ENCODE results near the gene RHBG. TPM values are rescaled to one million over a fixed set of nuclear protein-coding genes. Genes with fewer than 3 reads are reported as not detected.

RHBG gene
- total and polyA plus RNA-seq, 2 donors (not counting 3 experiments of a cell fraction or from before 2014, with no cell fraction given): not detected

- dilution Hi-C loops (cut with MboI; ENCODE audit: extremely low pct_ligation_motif_present, low sequenced_read_pairs) (no loop called here), intact Hi-C loops (cut with micrococcal nuclease) (no loop called here)
- BruUV-seq (replicated peaks): no TSS peak
- no peaks in the 10 kb centered on the region for H3K4me1 ChIP-seq (ENCODE audit: control insufficient read depth, extremely low read depth, insufficient read depth, low read length)
- no peak overlapping the region for H3K9ac ChIP-seq (replicated peaks; ENCODE audit: extremely low read depth, insufficient read depth, low read length)
- H4K20me1 ChIP-seq (replicated peaks; ENCODE audit: control insufficient read depth, extremely low read depth, insufficient read depth, low read length): no peaks in the 10 kb centered on the region
- H2AFZ ChIP-seq (ENCODE audit: low read depth, low read length): no peak overlapping the region
- no peaks in the 10 kb centered on the region for H3K79me2 ChIP-seq (ENCODE audit: control insufficient read depth, insufficient read depth, low read length)
- H3K27ac ChIP-seq (ENCODE audit: insufficient read depth, low read depth, low read length): no peak overlapping the region
- POLR2A ChIA-PET: no interaction called here
- H3K4me3 ChIP-seq (replicated peaks in 1 of 3; ENCODE audit: insufficient read depth in 1 of 3, low read depth in 1 of 3, low read length in 3 of 3): no peak overlapping the region
- peaks cover 14 to 19% of the 10 kb centered on the region in 2 experiments for H3K27me3 ChIP-seq (ENCODE audit: control insufficient read depth in 2 of 2, insufficient read depth in 2 of 2, low read length in 2 of 2)
- DNase-seq (ENCODE audit: low read depth, low spot score) (peak; percentile 20), FAIRE-seq (no peak)
- H3K4me2 ChIP-seq (ENCODE audit: insufficient read depth, low read length): no peak overlapping the region
- TF ChIP-seq MYC (IDR thresholded peaks at IDR 0.05; ENCODE audit: low read depth, low read length) (no peak), CTCF (IDR thresholded peaks at IDR 0.05; ENCODE audit: extremely low read depth in 1 of 2, insufficient read depth in 1 of 2, low read depth in 1 of 2, low read length in 2 of 2) (peak in 1 of 2 donors; percentile 18)
- no peaks in the 10 kb centered on the region for H3K9me1 ChIP-seq (replicated peaks; ENCODE audit: control insufficient read depth, extremely low read depth, insufficient read depth, low read length)
- CTCF ChIA-PET: interaction anchor here (1.0 to 10.2 kb wide), 11 partner anchors 10 to 86 kb away, joined by 3 to 96 read pairs (median 4); partner anchors contain the start of genes CCT3 and TSACC
- H3K36me3 ChIP-seq (ENCODE audit: control insufficient read depth in 2 of 2, extremely low read depth in 1 of 2, insufficient read depth in 2 of 2, low read length in 2 of 2): no peaks in the 10 kb centered on the region
- no peaks in the 10 kb centered on the region for H3K9me3 ChIP-seq (replicated peaks; ENCODE audit: control insufficient read depth, insufficient read depth, low read length)
These were observed 9.0 kb upstream of the RHBG start for GRCh38 chr1:156359973-156360372.

- H3K4me1 ChIP-seq (ENCODE audit: control insufficient read depth, extremely low read depth, insufficient read depth, low read length): no peaks in the 10 kb centered on the region
- no TSS peak for BruUV-seq (replicated peaks)
- peaks cover 16 to 19% of the 10 kb centered on the region in 2 experiments for H3K27me3 ChIP-seq (ENCODE audit: control insufficient read depth in 2 of 2, insufficient read depth in 2 of 2, low read length in 2 of 2)
- no peak overlapping the region for H3K4me2 ChIP-seq (ENCODE audit: insufficient read depth, low read length)
- no peak overlapping the region for H3K4me3 ChIP-seq (replicated peaks in 1 of 3; ENCODE audit: insufficient read depth in 1 of 3, low read depth in 1 of 3, low read length in 3 of 3)
- POLR2A ChIA-PET: no interaction called here
- H3K79me2 ChIP-seq (ENCODE audit: control insufficient read depth, insufficient read depth, low read length): no peaks in the 10 kb centered on the region
- FAIRE-seq (no peak), DNase-seq (ENCODE audit: low read depth, low spot score) (no peak)
- H3K36me3 ChIP-seq (ENCODE audit: control insufficient read depth in 2 of 2, extremely low read depth in 1 of 2, insufficient read depth in 2 of 2, low read length in 2 of 2): no peaks in the 10 kb centered on the region
- intact Hi-C loops (cut with micrococcal nuclease): no loop called here
- H3K9me3 ChIP-seq (replicated peaks; ENCODE audit: control insufficient read depth, insufficient read depth, low read length): no peaks in the 10 kb centered on the region
- no peaks in the 10 kb centered on the region for H3K9me1 ChIP-seq (replicated peaks; ENCODE audit: control insufficient read depth, extremely low read depth, insufficient read depth, low read length)
- dilution Hi-C loops (cut with MboI; ENCODE audit: extremely low pct_ligation_motif_present, low sequenced_read_pairs): no loop called here
- no peak overlapping the region for H3K9ac ChIP-seq (replicated peaks; ENCODE audit: extremely low read depth, insufficient read depth, low read length)
- TF ChIP-seq GATA2 (IDR thresholded peaks at IDR 0.05; ENCODE audit: insufficient read depth, insufficient read length, low read depth, low read length) (no peak), POLR2A (IDR thresholded peaks at IDR 0.05; ENCODE audit: low read depth, low read length) (no peak), MYC (IDR thresholded peaks at IDR 0.05; ENCODE audit: low read depth, low read length) (no peak), MAX (IDR thresholded peaks at IDR 0.05; ENCODE audit: insufficient read depth, insufficient read length) (no peak), POLR2AphosphoS5 (IDR thresholded peaks at IDR 0.05; ENCODE audit: insufficient read depth, low read depth, low read length) (no peak), EZH2 (IDR thresholded peaks at IDR 0.05; ENCODE audit: borderline replicate concordance, low read depth, low read length, severe bottlenecking) (no peak), FOS (IDR thresholded peaks at IDR 0.05; ENCODE audit: borderline replicate concordance, insufficient read depth, low read length) (no peak), JUN (IDR thresholded peaks at IDR 0.05; ENCODE audit: borderline replicate concordance, insufficient read depth, insufficient read length, low read depth) (no peak), CTCF (IDR thresholded peaks at IDR 0.05; ENCODE audit: extremely low read depth in 1 of 2, insufficient read depth in 1 of 2, low read depth in 1 of 2, low read length in 2 of 2) (no peak)
- H3K27ac ChIP-seq (ENCODE audit: insufficient read depth, low read depth, low read length): no peak overlapping the region
- H4K20me1 ChIP-seq (replicated peaks; ENCODE audit: control insufficient read depth, extremely low read depth, insufficient read depth, low read length): no peaks in the 10 kb centered on the region
- H2AFZ ChIP-seq (ENCODE audit: low read depth, low read length): no peak overlapping the region
- CTCF ChIA-PET: interaction anchor here (1.5 to 10.2 kb wide), 6 partner anchors 12 to 85 kb away, joined by 3 to 96 read pairs (median 15); partner anchors contain the start of genes CCT3 and TSACC
These were observed 8.5 kb upstream of the RHBG start for GRCh38 chr1:156360534-156360933.

Data from endothelial cell of umbilical vein (primary cell).